K562 (cell line): ENCODE results near the gene OR2H2. TPM values are rescaled to one million over a fixed set of nuclear protein-coding genes. Genes with fewer than 3 reads are reported as not detected.

ENCODE experiments used
- ATAC-seq: fragments of 200-7000 bp; cut with Tn5 transposase; 3 replicates; pipeline ENCODE4 v1.9.1; 2020; ENCODE audit warnings: moderate library complexity
- BruUV-seq: library from RNA; stranded (reverse); fragments of 400-500 nt; replicated peaks from 2 replicates; lab custom pipeline; 2021; lab: Mats Ljungman, UMichigan
- CTCF ChIA-PET: fragments of 300-600 bp; formaldehyde crosslinking; extraction: SDS; loops from one replicate; lab custom pipeline; 2021; ENCODE audit warnings: low intra/inter-chr PET ratio; lab: Yijun Ruan, JAX
- POLR2A ChIA-PET: fragments of 300-600, 350-650 bp; sonication (Branson Sonifier 250); formaldehyde crosslinking; extraction: SDS; loops from one replicate; lab custom pipeline; 2021; ENCODE audit warnings: antibody characterized with exemption, inconsistent platforms; lab: Yijun Ruan, JAX
- DNase-seq, 4 experiments: peaks; one replicate each; pipeline versions ENCODE4 v3.0.0 to v3.0.0-alpha.2; 2011 to 2018; ENCODE audit warnings: low spot score in 3 of 4, mixed read lengths in 3 of 4; ENCODE audit errors: extremely low read depth in 1 of 4
- FAIRE-seq: peaks from 2 replicates; lab custom pipeline; 2011; peaks lifted over from hg19 to GRCh38; lab: Jason Lieb, UNC
- H2AFZ ChIP-seq: 2 replicates; pipeline ENCODE4 v1.6.0; 2011; ENCODE audit warnings: low read depth, low read length, control low read depth, inconsistent platforms
- H3K27ac ChIP-seq: fragments of 200-600 bp; 3 replicates; pipeline ENCODE4 v1.8.0; 2011; ENCODE audit warnings: low read depth, mild to moderate bottlenecking, control low read depth, inconsistent platforms, low read length, moderate library complexity, mixed read lengths; ENCODE audit errors: extremely low read depth
- H3K27me3 ChIP-seq, 2 experiments: fragments of 300-600 bp in 1 of 2; 2 replicates in 1 of 2; 3 replicates in 1 of 2; pipeline versions ENCODE4 v1.6.0 to v1.8.0; 2011; ENCODE audit warnings: inconsistent platforms in 2 of 2, low read length in 2 of 2, mild to moderate bottlenecking in 1 of 2, mixed read lengths in 1 of 2, moderate library complexity in 1 of 2; ENCODE audit not compliant: control insufficient read depth in 2 of 2, insufficient read depth in 2 of 2
- H3K36me3 ChIP-seq: fragments of 300-600 bp; 3 replicates; pipeline ENCODE4 v1.8.0; 2011; ENCODE audit warnings: mild to moderate bottlenecking, low read length, inconsistent platforms; ENCODE audit not compliant: control insufficient read depth, insufficient read depth
- H3K4me1 ChIP-seq, 2 experiments: fragments of 200-600 bp in 1 of 2; replicated peaks in 1 of 2; 2 replicates in 1 of 2; 3 replicates in 1 of 2; pipeline versions ENCODE4 v1.5.1 to v1.8.0; 2011; ENCODE audit warnings: inconsistent platforms in 2 of 2, low read length in 2 of 2, mild to moderate bottlenecking in 1 of 2, mixed read lengths in 1 of 2, moderate library complexity in 1 of 2; ENCODE audit not compliant: control insufficient read depth in 2 of 2, insufficient read depth in 2 of 2
- H3K4me2 ChIP-seq: 2 replicates; pipeline ENCODE4 v1.6.1; 2011; ENCODE audit warnings: low read length, control low read depth, inconsistent platforms, mixed read lengths; ENCODE audit not compliant: insufficient read depth
- H3K4me3 ChIP-seq: fragments of 200-600 bp; sonication (generic), shearing (Covaris generic); 2 replicates; pipeline ENCODE4 v1.5.1; 2016; ENCODE audit warnings: control low read depth, inconsistent platforms
- H3K79me2 ChIP-seq: fragments of 200-600 bp; 3 replicates; pipeline ENCODE4 v1.8.0; 2011; ENCODE audit warnings: low read length, inconsistent platforms; ENCODE audit not compliant: control insufficient read depth, insufficient read depth
- H3K9ac ChIP-seq, 2 experiments: 2 replicates each; pipeline versions ENCODE4 v1.6.0 to v1.6.1; 2011; ENCODE audit warnings: low read depth in 2 of 2, low read length in 2 of 2, control low read depth in 1 of 2, inconsistent platforms in 1 of 2, mild to moderate bottlenecking in 1 of 2, mixed read lengths in 1 of 2; ENCODE audit not compliant: insufficient read depth in 1 of 2
- H3K9me1 ChIP-seq: one replicate; pipeline ENCODE4 v1.6.0; 2011; ENCODE audit warnings: inconsistent platforms, mild to moderate bottlenecking, low read length, moderate library complexity; ENCODE audit not compliant: control insufficient read depth, insufficient read depth
- H3K9me3 ChIP-seq: replicated peaks from 2 replicates; pipeline ENCODE4 v1.5.1; 2011; ENCODE audit warnings: low read depth, low read length, inconsistent platforms; ENCODE audit not compliant: control insufficient read depth, insufficient read depth
- H4K20me1 ChIP-seq: replicated peaks from 2 replicates; pipeline ENCODE4 v1.6.1; 2011; ENCODE audit warnings: low read length, inconsistent platforms, mixed read lengths; ENCODE audit not compliant: control insufficient read depth, insufficient read depth
- HBP1 ChIP-seq: fragments of 450-650 bp; formaldehyde crosslinking; IDR thresholded peaks from 2 replicates; pipeline ENCODE4 v1.4.0; 2022; ENCODE audit warnings: missing genetic modification characterization
- HDAC1 ChIP-seq, 2 experiments: fragments of 450-650 bp; IDR thresholded peaks; 2 replicates each; pipeline ENCODE4 v1.6.1; 2016 to 2017; ENCODE audit warnings: inconsistent platforms in 1 of 2, mild to moderate bottlenecking in 1 of 2, moderate library complexity in 1 of 2
- HDGF ChIP-seq: fragments of 450-650 bp; IDR thresholded peaks from 2 replicates; pipeline ENCODE4 v1.6.1; 2016
- NRF1 ChIP-seq, 2 experiments: fragments of 450-650 bp; IDR thresholded peaks in 1 of 2; conservative IDR thresholded peaks in 1 of 2; 2 replicates each; pipeline ENCODE4 v1.6.1; 2014; ENCODE audit warnings: mild to moderate bottlenecking in 2 of 2
- TBP ChIP-seq: optimal IDR thresholded peaks from 2 replicates; pipeline ENCODE3; 2011; ENCODE audit warnings: low read depth, low read length, improper control_type of control experiment
- ZBTB9 ChIP-seq: fragments of 450-650 bp; formaldehyde crosslinking; IDR thresholded peaks from 2 replicates; pipeline ENCODE4 v1.4.0; 2020; ENCODE audit warnings: mild to moderate bottlenecking, moderate library complexity
- ZNF644 ChIP-seq: fragments of 200-800 bp; sonication (Bioruptor generic); IDR thresholded peaks from 2 replicates; pipeline ENCODE4 v1.6.1; 2016; ENCODE audit warnings: low read depth, missing genetic modification characterization, missing compliant biosample characterization
- ZNF780A ChIP-seq: fragments of 250-450 bp; sonication (Bioruptor Pico); IDR thresholded peaks from 2 replicates; pipeline ENCODE4 v1.5.0; 2021; ENCODE audit warnings: mild to moderate bottlenecking
- WGBS: fragments of 100-300 bp; shearing (Covaris generic); methylation state at CpG from one replicate; pipeline ENCODE4 v1.1.6; 2016; ENCODE audit warnings: low coverage, mixed read lengths; ENCODE audit not compliant: insufficient coverage; ENCODE audit errors: missing lambda C conversion rate; 5-methylcytosine and 5-hydroxymethylcytosine counted together
- in situ Hi-C: fragments of 300-500 bp; cut with MboI; formaldehyde crosslinking; loops from 4 replicates; pipeline ENCODE4 v1.15.0; 2018; ENCODE audit warnings: inconsistent platforms, mixed read lengths
- intact Hi-C: fragments of 100-400 bp; cut with micrococcal nuclease; formaldehyde crosslinking; loops from 2 replicates; pipeline ENCODE4 v1.14.2; 2022
- polyA plus RNA-seq, 8 experiments: library from polyadenylated mRNA; depleted of rRNA in 4 of 8; stranded (reverse) in 5 of 8; unstranded in 3 of 8; fragments of >200 nt; fragmentation: Nextera tagmentation in 2 of 8; fragmentation: Illumina TruSeq in 1 of 8; extraction: Ambion mirVana in 2 of 8; extraction: Trizol in 1 of 8; gene quantifications; 2 replicates each; pipeline versions ENCODE4 v1.2.1 to v1.2.3, GENCODE V29; 2011 to 2014; ENCODE audit warnings: inconsistent platforms in 1 of 8, missing spikeins in 1 of 8
- total RNA-seq, 7 experiments: library from RNA; depleted of rRNA in 6 of 7; stranded (reverse); fragments of >200 nt in 6 of 7; fragmentation: Illumina TruSeq in 2 of 7; extraction: Trizol in 2 of 7; gene quantifications; 2 replicates each; pipeline versions ENCODE4 v1.2.1 to v1.2.3, GENCODE V29; 2011 to 2021; ENCODE audit warnings: low replicate concordance in 1 of 7

Gene OR2H2
- total and polyA plus RNA-seq, 9 of the 15 experiments (the other 6 are each of a cell fraction or from before 2014, with no cell fraction given): not detected

GRCh38 chr6:29631860-29632731, 47.2 kb downstream of the OR2H2 start (continued):
- TF ChIP-seq HBP1: 0 out of 2 replicates have a peak, but pooled peaks have one; percentile 16
- peak; percentile 78; the same call in 1 of the 2 replicates for TF ChIP-seq HDGF

GRCh38 chr6:29632789-29633533, 48.0 kb downstream of the OR2H2 start, which contains the start of gene GABBR1:
Gene GABBR1 (minus strand): TSS chr6:29633183. CDS start chr6:29632385, 798 bp downstream.
- WGBS: 0% methylated on average over 21 of the region's 57 CpGs
- Histone ChIP-seq H3K79me2 (peaks cover 42% of the 10 kb centered on the region), H3K4me1 (peaks cover 32 to 44% of the 10 kb centered on the region in 2 experiments; a peak in 4 of 5 replicates), H3K4me3 (peak within 1 kb of the TSS; percentile 84), H3K27me3 (no peaks in the 10 kb centered on the region), H3K9me3 (no peaks in the 10 kb centered on the region), H3K9me1 (no peaks in the 10 kb centered on the region), H2AFZ (peak within 1 kb of the TSS; percentile 94), H4K20me1 (no peaks in the 10 kb centered on the region), H3K4me2 (peak within 1 kb of the TSS; percentile 95), H3K9ac (peak within 1 kb of the TSS; percentile 60 to 90), H3K36me3 (0 out of 3 replicates have a peak, but pooled peaks cover 7% of the 10 kb centered on the region), H3K27ac (peak within 1 kb of the TSS; percentile 77)
- ChIA-PET POLR2A (interaction anchor here (0.6 to 1.9 kb wide), 14 partner anchors 8 to 1476 kb away, joined by 3 to 11 read pairs (median 4); no protein-coding TSS in a partner anchor), CTCF (no interaction called here)
- ATAC-seq (peak; percentile 87), DNase-seq (peak; percentile 94 to 99 (median 98)), FAIRE-seq (peak; percentile 66)
- in situ Hi-C loops: no loop called here
- BruUV-seq: no TSS peak
- intact Hi-C loops: loop anchor here (2.0 to 5.0 kb wide), 2 partner anchors 18 to 691 kb away; no protein-coding TSS in a partner anchor
- peak; percentile 52 to 66 for TF ChIP-seq NRF1 (conservative IDR thresholded peaks at IDR 0.05 in 1 of 2, IDR thresholded peaks at IDR 0.05 in 1 of 2)
- peak in 1 of 2 experiments; percentile 72; a peak in 2 of 4 replicates for TF ChIP-seq HDAC1 (IDR thresholded peaks at IDR 0.05)
- no peak for TF ChIP-seq ZBTB9 (CRISPR knock-in tag)
- TF ChIP-seq TBP: peak; percentile 26
- TF ChIP-seq ZNF780A (CRISPR knock-in tag): no peak
- TF ChIP-seq ZNF644: no peak
